SK-N-SH (cell line): Measurements from ENCODE around the gene STAB1. TPM values are rescaled to one million over a fixed set of nuclear protein-coding genes. Genes with fewer than 3 reads are reported as not detected.

Source experiments
- CTCF ChIA-PET: fragments of 300-600, 350-600 bp; formaldehyde crosslinking; extraction: SDS; loops from one replicate; lab custom pipeline; 2021; lab: Yijun Ruan, JAX
- POLR2A ChIA-PET: fragments of 350-600 bp; sonication (Branson Sonifier 250); formaldehyde crosslinking; extraction: SDS; loops from one replicate; lab custom pipeline; 2020; ENCODE audit warnings: antibody characterized with exemption, inconsistent platforms; lab: Yijun Ruan, JAX
- DNase-seq: peaks from one replicate; pipeline ENCODE4 v3.0.0; 2012
- H2AFZ ChIP-seq: fragments of 200-600 bp; sonication (generic); 2 replicates; pipeline ENCODE4 v1.8.1; 2016; ENCODE audit warnings: antibody characterized with exemption, mild to moderate bottlenecking, low read depth
- H3F3A ChIP-seq: fragments of 200-600 bp; sonication (generic); replicated peaks from 2 replicates; pipeline ENCODE3; 2016; ENCODE audit warnings: antibody characterized with exemption, mild to moderate bottlenecking; ENCODE audit not compliant: insufficient read depth
- H3K27ac ChIP-seq, 2 experiments: fragments of 200-500 bp in 1 of 2; fragments of 200-600 bp in 1 of 2; sonication (Bioruptor generic) in 1 of 2; sonication (generic), shearing (Covaris generic) in 1 of 2; 2 replicates each; pipeline versions ENCODE4 v1.5.1 to v1.6.1; 2014 to 2016; ENCODE audit warnings: low read depth in 2 of 2, inconsistent platforms in 1 of 2, low read length in 1 of 2, mild to moderate bottlenecking in 1 of 2, mixed read lengths in 1 of 2
- H3K27me3 ChIP-seq: fragments of 200-600 bp; sonication (generic), shearing (Covaris generic); 2 replicates; pipeline ENCODE4 v1.6.1; 2016; ENCODE audit warnings: mixed run types; ENCODE audit not compliant: insufficient read depth
- H3K36me3 ChIP-seq, 2 experiments: fragments of 200-500 bp in 1 of 2; fragments of 200-600 bp in 1 of 2; sonication (Bioruptor generic) in 1 of 2; sonication (generic) in 1 of 2; replicated peaks in 1 of 2; 2 replicates each; pipeline versions ENCODE3 to v1.5.1; 2014 to 2016; ENCODE audit warnings: low read length in 1 of 2, mild to moderate bottlenecking in 1 of 2; ENCODE audit not compliant: insufficient read depth in 2 of 2, control insufficient read depth in 1 of 2
- H3K4me1 ChIP-seq, 2 experiments: fragments of 200-500 bp in 1 of 2; fragments of 200-600 bp in 1 of 2; sonication (Bioruptor generic) in 1 of 2; sonication (generic), shearing (Covaris generic) in 1 of 2; 2 replicates each; pipeline versions ENCODE4 v1.5.1 to v1.6.1; 2014 to 2016; ENCODE audit warnings: low read depth in 1 of 2, low read length in 1 of 2, mixed run types in 1 of 2; ENCODE audit not compliant: insufficient read depth in 2 of 2, control insufficient read depth in 1 of 2
- H3K4me2 ChIP-seq: fragments of 200-600 bp; sonication (generic), shearing (Covaris generic); 2 replicates; pipeline ENCODE4 v1.6.1; 2017; ENCODE audit warnings: mixed run types
- H3K4me3 ChIP-seq, 2 experiments: fragments of 200-500 bp in 1 of 2; fragments of 200-600 bp in 1 of 2; sonication (Bioruptor generic) in 1 of 2; sonication (generic), shearing (Covaris generic) in 1 of 2; 2 replicates each; pipeline versions ENCODE4 v1.5.1 to v1.8.1; 2014 to 2016; ENCODE audit warnings: low read depth in 2 of 2, inconsistent platforms in 1 of 2, low read length in 1 of 2, mild to moderate bottlenecking in 1 of 2, mixed read lengths in 1 of 2, moderate library complexity in 1 of 2
- H3K79me2 ChIP-seq: fragments of 200-600 bp; sonication (generic); 2 replicates; pipeline ENCODE4 v1.8.1; 2017; ENCODE audit warnings: mild to moderate bottlenecking; ENCODE audit not compliant: insufficient read depth
- H3K9ac ChIP-seq: fragments of 200-600 bp; sonication (generic); 2 replicates; pipeline ENCODE4 v1.6.1; 2017; ENCODE audit warnings: mixed run types
- H3K9me2 ChIP-seq: fragments of 200-600 bp; sonication (generic); 2 replicates; pipeline ENCODE4 v1.6.1; 2017; ENCODE audit warnings: mixed run types
- H3K9me3 ChIP-seq: fragments of 200-600 bp; sonication (generic); 2 replicates; pipeline ENCODE4 v1.6.1; 2017; ENCODE audit warnings: mixed run types, mild to moderate bottlenecking, moderate library complexity
- H4K20me1 ChIP-seq: fragments of 200-600 bp; sonication (generic); 2 replicates; pipeline ENCODE4 v1.6.1; 2017; ENCODE audit warnings: mild to moderate bottlenecking, mixed run types; ENCODE audit not compliant: insufficient read depth
- CHD2 ChIP-seq: fragments of 150-350 bp; IDR thresholded peaks from 2 replicates; pipeline ENCODE4 v1.6.1; 2018; ENCODE audit warnings: low read length; ENCODE audit not compliant: partially characterized antibody
- EZH2phosphoT487 ChIP-seq: fragments of 200-600 bp; sonication (generic); IDR thresholded peaks from 2 replicates; pipeline ENCODE4 v1.6.1; 2017; ENCODE audit warnings: low read depth, mixed run types, mild to moderate bottlenecking, antibody characterized with exemption, moderate library complexity, borderline replicate concordance
- FOSL2 ChIP-seq: IDR thresholded peaks from 2 replicates; pipeline ENCODE4 v1.4.0; 2012; ENCODE audit warnings: low read depth, mild to moderate bottlenecking, moderate library complexity, borderline replicate concordance
- GABPA ChIP-seq: IDR thresholded peaks from 2 replicates; pipeline ENCODE4 v1.4.0; 2012; ENCODE audit warnings: low read depth, mild to moderate bottlenecking
- GATA2 ChIP-seq: sonication (generic); formaldehyde crosslinking; IDR thresholded peaks from 2 replicates; pipeline ENCODE4 v1.5.0; 2020; ENCODE audit warnings: mild to moderate bottlenecking, missing genetic modification reagents
- NFIC ChIP-seq: IDR thresholded peaks from 2 replicates; pipeline ENCODE4 v1.4.0; 2012; ENCODE audit warnings: borderline replicate concordance
- POLR2AphosphoS5 ChIP-seq: IDR thresholded peaks from 2 replicates; pipeline ENCODE4 v1.6.1; 2012; ENCODE audit warnings: low read depth, low read length
- RFX5 ChIP-seq: IDR thresholded peaks from 2 replicates; pipeline ENCODE4 v1.6.1; 2012; ENCODE audit warnings: mild to moderate bottlenecking, improper control_type of control experiment, low read length
- RXRA ChIP-seq: IDR thresholded peaks from 2 replicates; pipeline ENCODE4 v1.4.0; 2012; ENCODE audit warnings: low read depth, mild to moderate bottlenecking, borderline replicate concordance
- SMC3 ChIP-seq: IDR thresholded peaks from 2 replicates; pipeline ENCODE4 v1.6.1; 2012; ENCODE audit warnings: low read depth, low read length, improper control_type of control experiment
- YY1 ChIP-seq: IDR thresholded peaks from 2 replicates; pipeline ENCODE4 v1.4.0; 2012; ENCODE audit warnings: low read depth, mild to moderate bottlenecking
- WGBS: methylation state at CpG from one replicate; pipeline ENCODE4 v1.1.6; 2017; ENCODE audit warnings: low lambda C conversion rate; 5-methylcytosine and 5-hydroxymethylcytosine counted together
- polyA plus RNA-seq, 3 experiments: library from polyadenylated mRNA; depleted of rRNA; stranded (reverse); fragments of >200 nt; gene quantifications; 2 replicates each; pipeline ENCODE4 v1.2.3, GENCODE V29; 2012
- TF ChIP-seq, protein P1 (sequence below): IDR thresholded peaks from 2 replicates; pipeline ENCODE4 v1.6.1; 2012; ENCODE audit warnings: mild to moderate bottlenecking, low read depth, low read length, moderate library complexity

The STAB1 gene
- polyA plus RNA-seq, 1 of the 3 experiments (the other 2 are of a cell fraction) = 0.05 TPM

GRCh38 chr3:52487788-52488691 is 7.1 kb upstream of the STAB1 start:
- H3K27ac ChIP-seq = no peak overlapping the region
- no peaks in the 10 kb centered on the region for H3K27me3 ChIP-seq
- no peak for DNase-seq
- H3K36me3 ChIP-seq = peaks cover 14 to 61% of the 10 kb centered on the region in 2 experiments
- ChIA-PET CTCF (interaction anchor here (4.6 kb wide), 1 partner anchor 16 kb away, joined by 24 read pairs; no protein-coding TSS in a partner anchor), POLR2A (interaction anchor here (2.3 kb wide), 1 partner anchor 8 kb away, joined by 8 read pairs; no protein-coding TSS in a partner anchor)
- H3K4me1 ChIP-seq = peaks cover 3 to 20% of the 10 kb centered on the region in 2 experiments; a peak in 2 of 4 replicates
- TF ChIP-seq RXRA = no peak
- no peak for TF ChIP-seq NFIC
- no peak for TF ChIP-seq GATA2 (CRISPR knock-in tag)
- no peak for TF ChIP-seq RFX5
- no peaks in the 10 kb centered on the region for H3F3A ChIP-seq
- H3K4me3 ChIP-seq = no peak overlapping the region
- H3K4me2 ChIP-seq = no peak overlapping the region
- no peaks in the 10 kb centered on the region for H3K9me3 ChIP-seq
- H3K9ac ChIP-seq = no peak overlapping the region
- H3K79me2 ChIP-seq = no peaks in the 10 kb centered on the region
- H2AFZ ChIP-seq = no peak overlapping the region
- H3K9me2 ChIP-seq = no peaks in the 10 kb centered on the region
- 94% methylated on average over 48 of the region's 59 CpGs for WGBS
- H4K20me1 ChIP-seq = no peaks in the 10 kb centered on the region

- no peaks in the 10 kb centered on the region for H3K9me3 ChIP-seq
- H3K4me2 ChIP-seq = no peak overlapping the region
- H3K27ac ChIP-seq = no peak overlapping the region
- no peak for TF ChIP-seq POLR2AphosphoS5
- TF ChIP-seq EZH2phosphoT487 = no peak
- TF ChIP-seq FOSL2 = no peak
- TF ChIP-seq, protein P1, sequence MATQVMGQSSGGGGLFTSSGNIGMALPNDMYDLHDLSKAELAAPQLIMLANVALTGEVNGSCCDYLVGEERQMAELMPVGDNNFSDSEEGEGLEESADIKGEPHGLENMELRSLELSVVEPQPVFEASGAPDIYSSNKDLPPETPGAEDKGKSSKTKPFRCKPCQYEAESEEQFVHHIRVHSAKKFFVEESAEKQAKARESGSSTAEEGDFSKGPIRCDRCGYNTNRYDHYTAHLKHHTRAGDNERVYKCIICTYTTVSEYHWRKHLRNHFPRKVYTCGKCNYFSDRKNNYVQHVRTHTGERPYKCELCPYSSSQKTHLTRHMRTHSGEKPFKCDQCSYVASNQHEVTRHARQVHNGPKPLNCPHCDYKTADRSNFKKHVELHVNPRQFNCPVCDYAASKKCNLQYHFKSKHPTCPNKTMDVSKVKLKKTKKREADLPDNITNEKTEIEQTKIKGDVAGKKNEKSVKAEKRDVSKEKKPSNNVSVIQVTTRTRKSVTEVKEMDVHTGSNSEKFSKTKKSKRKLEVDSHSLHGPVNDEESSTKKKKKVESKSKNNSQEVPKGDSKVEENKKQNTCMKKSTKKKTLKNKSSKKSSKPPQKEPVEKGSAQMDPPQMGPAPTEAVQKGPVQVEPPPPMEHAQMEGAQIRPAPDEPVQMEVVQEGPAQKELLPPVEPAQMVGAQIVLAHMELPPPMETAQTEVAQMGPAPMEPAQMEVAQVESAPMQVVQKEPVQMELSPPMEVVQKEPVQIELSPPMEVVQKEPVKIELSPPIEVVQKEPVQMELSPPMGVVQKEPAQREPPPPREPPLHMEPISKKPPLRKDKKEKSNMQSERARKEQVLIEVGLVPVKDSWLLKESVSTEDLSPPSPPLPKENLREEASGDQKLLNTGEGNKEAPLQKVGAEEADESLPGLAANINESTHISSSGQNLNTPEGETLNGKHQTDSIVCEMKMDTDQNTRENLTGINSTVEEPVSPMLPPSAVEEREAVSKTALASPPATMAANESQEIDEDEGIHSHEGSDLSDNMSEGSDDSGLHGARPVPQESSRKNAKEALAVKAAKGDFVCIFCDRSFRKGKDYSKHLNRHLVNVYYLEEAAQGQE = no peak
- TF ChIP-seq SMC3 = no peak
- no peak for TF ChIP-seq GABPA
- TF ChIP-seq NFIC = no peak
- TF ChIP-seq CHD2 = no peak
- TF ChIP-seq YY1 = no peak
- no peak for TF ChIP-seq RXRA
- peaks cover 14 to 61% of the 10 kb centered on the region in 2 experiments for H3K36me3 ChIP-seq
- no peak overlapping the region for H3K4me3 ChIP-seq
- POLR2A ChIA-PET = interaction anchor here (1.0 to 2.3 kb wide), 2 partner anchors 9 to 38 kb away, joined by 5 to 8 read pairs; no protein-coding TSS in a partner anchor
- H2AFZ ChIP-seq = no peak overlapping the region
- CTCF ChIA-PET = interaction anchor here (4.6 kb wide), 1 partner anchor 17 kb away, joined by 24 read pairs; no protein-coding TSS in a partner anchor
- no peaks in the 10 kb centered on the region for H3K27me3 ChIP-seq
- H3K4me1 ChIP-seq = peaks cover 3 to 13% of the 10 kb centered on the region in 2 experiments; a peak in 2 of 4 replicates
- H3K9ac ChIP-seq = no peak overlapping the region
- no peaks in the 10 kb centered on the region for H3K79me2 ChIP-seq
- DNase-seq = no peak
- no peaks in the 10 kb centered on the region for H3K9me2 ChIP-seq
- H4K20me1 ChIP-seq = no peaks in the 10 kb centered on the region
- H3F3A ChIP-seq = no peaks in the 10 kb centered on the region
- WGBS = 80% methylated on average over 2 of the region's 3 CpGs
Observed at GRCh38 chr3:52488746-52489145, 6.4 kb upstream of the STAB1 start.
